Esophagus (tissue), 2 donors: ENCODE results near the gene MRPL36. TPM values are rescaled to one million over a fixed set of nuclear protein-coding genes. Genes with fewer than 3 reads are reported as not detected.

Experiments
- H3K27ac ChIP-seq, 2 donors: one replicate each; pipeline ENCODE4 v1.5.1; 2013; ENCODE audit warnings: low read depth in 2 of 2, mild to moderate bottlenecking in 2 of 2, inconsistent platforms in 1 of 2, low read length in 1 of 2, moderate library complexity in 1 of 2
- H3K27me3 ChIP-seq, 2 donors: one replicate each; pipeline ENCODE4 v1.6.1; 2013; ENCODE audit warnings: low read length in 2 of 2, control low read depth in 1 of 2, mild to moderate bottlenecking in 1 of 2; ENCODE audit not compliant: insufficient read depth in 2 of 2, control insufficient read depth in 1 of 2
- H3K36me3 ChIP-seq, 2 donors: one replicate each; pipeline ENCODE4 v1.6.1; 2013; ENCODE audit warnings: low read length in 1 of 2; ENCODE audit not compliant: control insufficient read depth in 2 of 2, insufficient read depth in 2 of 2
- H3K4me1 ChIP-seq, 2 donors: one replicate each; pipeline ENCODE4 v1.6.1; 2013; ENCODE audit warnings: low read length in 1 of 2; ENCODE audit not compliant: control insufficient read depth in 2 of 2, insufficient read depth in 2 of 2
- H3K4me3 ChIP-seq, 2 donors: one replicate each; pipeline ENCODE4 v1.5.1; 2013; ENCODE audit warnings: low read length in 2 of 2, mild to moderate bottlenecking in 2 of 2, low read depth in 1 of 2, moderate library complexity in 1 of 2
- H3K9me3 ChIP-seq, 2 donors: one replicate each; pipeline ENCODE4 v1.6.1; 2013; ENCODE audit warnings: mild to moderate bottlenecking in 2 of 2, low read depth in 1 of 2, low read length in 1 of 2, moderate library complexity in 1 of 2; ENCODE audit not compliant: control insufficient read depth in 2 of 2, insufficient read depth in 1 of 2
- WGBS, 2 donors: extraction: QIAGEN DNeasy Blood & Tissue Kit; methylation state at CpG; one replicate each; pipeline ENCODE4 v1.1.7; 2013; 5-methylcytosine and 5-hydroxymethylcytosine counted together
- polyA plus RNA-seq, 2 donors: library from polyadenylated mRNA; stranded (reverse); fragments of 200-250 nt; gene quantifications; one replicate each; pipeline ENCODE4 v1.2.3, GENCODE V29; 2013
- donor health status: healthy with polysubstance abuse.
- donor health status: Bipolar disorder and iron deficiency.

The MRPL36 gene
- polyA plus RNA-seq, 2 donors = 32.6 to 78.2 TPM

DNA sequence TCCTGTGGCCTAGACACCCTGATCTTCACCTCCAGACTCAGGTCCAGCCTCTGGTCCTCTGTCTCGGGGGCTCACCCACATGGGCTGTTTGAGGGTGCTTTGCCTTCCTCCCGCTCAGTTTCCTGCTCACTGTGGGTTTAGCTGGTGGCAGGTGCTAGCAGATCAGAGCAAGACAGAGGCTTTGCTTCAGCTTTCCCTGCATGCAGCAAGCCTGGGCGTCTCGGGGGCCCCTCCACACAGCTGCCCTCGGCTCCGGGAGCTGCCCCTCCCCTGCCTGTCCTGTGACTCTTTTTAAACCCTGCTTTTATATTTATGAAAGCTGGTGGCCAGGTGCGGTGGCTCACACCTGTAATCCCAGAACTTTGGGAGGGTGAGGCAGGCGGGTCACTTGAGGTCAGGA, 14.6 kb downstream of the MRPL36 start:
- Histone ChIP-seq H3K36me3 (no peaks in the 10 kb centered on the region), H3K27ac (no peak overlapping the region), H3K27me3 (no peaks in the 10 kb centered on the region), H3K4me1 (no peaks in the 10 kb centered on the region), H3K9me3 (no peaks in the 10 kb centered on the region), H3K4me3 (no peak overlapping the region)
- WGBS, 2 donors = 60 to 69% methylated on average over 8 of the region's 8 CpGs

DNA sequence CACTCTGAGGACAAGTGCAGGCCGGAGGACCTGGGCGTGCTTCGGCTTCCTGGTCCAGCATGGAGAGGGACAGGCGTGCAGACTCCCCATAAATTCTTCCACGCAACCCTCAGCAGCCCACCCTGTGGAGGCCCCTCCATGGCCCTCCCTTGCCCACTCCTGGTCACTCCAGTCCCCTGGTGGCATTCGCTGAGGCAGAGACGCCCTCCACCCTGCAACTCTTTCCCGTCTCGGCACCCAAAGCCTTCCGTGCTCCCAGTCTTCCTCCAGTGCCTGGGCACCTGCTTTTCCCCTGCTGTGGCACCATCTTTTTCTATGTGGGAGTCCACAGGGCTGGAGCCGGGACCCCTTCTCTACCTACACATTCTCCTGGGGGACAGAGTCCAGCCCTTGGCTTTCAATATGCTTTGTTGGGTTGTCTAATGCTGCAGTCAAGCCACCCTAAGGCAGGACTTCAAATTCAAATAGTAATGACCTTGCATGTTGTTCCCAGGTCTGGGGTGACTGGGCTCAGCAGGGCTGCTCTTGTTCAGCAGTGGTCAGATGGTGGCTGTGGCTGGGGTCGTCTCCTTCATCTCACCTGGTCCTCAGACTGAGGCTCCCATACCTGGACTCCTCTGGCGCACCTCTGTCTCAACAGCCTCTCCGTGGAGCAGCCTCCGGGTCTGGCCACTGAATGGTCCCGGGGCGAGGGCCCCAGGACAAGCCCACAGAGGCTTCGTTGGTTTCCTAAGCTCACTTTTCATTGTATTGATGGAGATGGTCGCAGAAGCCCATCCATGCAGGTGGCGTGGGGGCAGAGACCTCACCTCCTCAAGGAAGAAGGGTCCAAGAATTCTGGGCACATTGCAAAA, 15.2 kb downstream of the MRPL36 start:
- Histone ChIP-seq H3K4me3 (no peak overlapping the region), H3K9me3 (no peaks in the 10 kb centered on the region), H3K27ac (no peak overlapping the region), H3K36me3 (no peaks in the 10 kb centered on the region), H3K27me3 (no peaks in the 10 kb centered on the region), H3K4me1 (no peaks in the 10 kb centered on the region)
- 84 to 91% methylated on average over 20 of the region's 20 CpGs for WGBS, 2 donors

DNA sequence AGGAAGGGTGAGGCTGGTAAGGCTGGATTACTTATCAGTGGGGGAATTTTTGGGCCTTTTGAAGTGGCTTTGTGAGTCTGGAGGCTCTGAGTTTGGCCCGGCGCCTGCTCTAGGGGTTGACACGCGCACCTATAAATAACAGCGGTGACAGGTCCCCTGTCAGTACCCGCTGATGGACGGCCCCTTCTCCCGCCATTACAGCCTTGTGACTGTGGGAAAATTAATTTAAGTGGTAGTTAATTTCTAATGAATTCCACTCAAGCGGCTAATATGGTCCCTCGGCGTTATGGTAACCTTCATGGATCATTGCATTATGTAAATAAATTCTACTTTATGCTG, 16.5 kb downstream of the MRPL36 start:
- no peak overlapping the region for H3K4me3 ChIP-seq
- no peaks in the 10 kb centered on the region for H3K36me3 ChIP-seq
- H3K4me1 ChIP-seq = no peaks in the 10 kb centered on the region
- WGBS, 2 donors = 32 to 34% methylated on average over 11 of the region's 11 CpGs
- no peak overlapping the region for H3K27ac ChIP-seq
- no peaks in the 10 kb centered on the region for H3K9me3 ChIP-seq
- no peaks in the 10 kb centered on the region for H3K27me3 ChIP-seq

- 75 to 76% methylated on average over 14 of the region's 14 CpGs for WGBS, 2 donors
- no peak overlapping the region for H3K27ac ChIP-seq
- no peaks in the 10 kb centered on the region for H3K9me3 ChIP-seq
- no peaks in the 10 kb centered on the region for H3K27me3 ChIP-seq
- no peak overlapping the region for H3K4me3 ChIP-seq
- H3K36me3 ChIP-seq = no peaks in the 10 kb centered on the region
- no peaks in the 10 kb centered on the region for H3K4me1 ChIP-seq
Observed at GRCh38 chr5:1782385-1783215, 17.0 kb downstream of the MRPL36 start.

DNA sequence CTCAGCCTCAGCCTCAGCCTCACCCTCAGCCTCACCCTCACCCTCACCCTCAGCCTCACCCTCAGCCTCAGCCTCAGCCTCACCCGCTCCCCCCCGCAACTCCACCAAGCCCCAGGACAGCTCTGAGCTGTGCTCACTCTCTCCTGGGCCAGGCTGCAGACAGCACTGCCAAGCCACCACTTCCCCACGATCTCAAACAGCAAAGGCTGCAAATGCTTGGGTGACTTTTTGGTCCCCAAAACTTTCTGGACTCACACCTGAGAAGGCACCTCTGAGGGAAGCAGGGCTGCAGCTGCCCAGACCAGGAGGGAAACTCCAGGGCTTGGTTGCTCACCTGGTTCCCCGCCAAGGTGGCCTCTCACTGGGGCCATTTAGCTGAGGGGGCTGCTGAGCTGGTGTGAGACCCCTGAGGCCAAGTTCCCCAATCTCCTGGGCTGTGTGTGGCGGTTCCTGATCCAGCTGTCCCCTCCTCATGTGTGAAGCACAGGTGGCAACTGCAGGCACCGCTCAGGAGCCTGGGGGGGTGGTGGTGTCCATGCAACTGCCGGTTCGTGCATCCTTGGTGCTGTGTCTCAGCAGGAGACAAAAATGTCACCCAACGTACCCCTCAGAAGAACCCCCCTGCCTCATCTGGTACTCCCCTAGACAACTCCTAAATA, 17.8 kb downstream of the MRPL36 start:
- WGBS, 2 donors = 86% methylated on average over 9 of the region's 9 CpGs
- no peak overlapping the region for H3K27ac ChIP-seq
- H3K4me1 ChIP-seq = no peaks in the 10 kb centered on the region
- no peaks in the 10 kb centered on the region for H3K36me3 ChIP-seq
- H3K4me3 ChIP-seq = no peak overlapping the region
- no peaks in the 10 kb centered on the region for H3K9me3 ChIP-seq
- H3K27me3 ChIP-seq = no peaks in the 10 kb centered on the region

DNA sequence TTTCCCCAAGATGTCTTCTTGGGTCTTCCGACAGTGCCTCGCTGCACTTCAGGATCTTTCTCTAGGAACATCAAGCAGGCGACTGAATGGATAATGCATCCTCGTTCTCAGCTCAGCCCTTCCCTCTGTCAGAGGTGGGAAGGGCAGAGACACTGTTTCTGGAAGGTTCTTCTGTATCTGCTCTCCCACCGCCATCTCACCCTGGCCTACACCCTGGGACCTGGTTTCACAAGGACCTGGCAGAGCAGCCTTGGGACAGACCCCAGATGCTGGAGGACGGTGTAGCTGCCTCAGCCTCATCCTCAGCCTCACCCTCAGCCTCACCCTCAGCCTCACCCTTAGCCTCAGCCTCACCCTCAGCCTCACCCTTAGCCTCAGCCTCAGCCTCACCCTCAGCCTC, 18.5 kb downstream of the MRPL36 start:
- Histone ChIP-seq H3K4me3 (no peak overlapping the region), H3K27me3 (no peaks in the 10 kb centered on the region), H3K27ac (no peak overlapping the region), H3K36me3 (no peaks in the 10 kb centered on the region), H3K9me3 (no peaks in the 10 kb centered on the region), H3K4me1 (no peaks in the 10 kb centered on the region)
- 91 to 92% methylated on average over 6 of the region's 6 CpGs for WGBS, 2 donors

DNA sequence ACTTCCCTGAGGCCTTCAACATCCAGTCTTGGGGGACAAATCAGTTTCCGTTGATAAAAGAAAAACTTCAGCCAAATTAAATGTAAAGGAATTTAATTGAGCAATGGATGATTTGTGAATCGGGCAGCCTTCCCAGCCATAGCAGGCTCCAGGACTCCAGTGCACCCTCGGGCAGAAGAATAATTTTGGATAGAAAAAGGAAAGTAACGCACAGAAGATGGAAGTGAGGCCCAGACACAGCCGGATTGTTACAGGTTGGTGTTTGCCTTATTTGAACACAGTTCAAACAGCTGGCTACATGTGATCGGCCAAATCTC, 19.1 kb downstream of the MRPL36 start:
- Histone ChIP-seq H3K9me3 (no peaks in the 10 kb centered on the region), H3K4me1 (no peaks in the 10 kb centered on the region), H3K4me3 (no peak overlapping the region), H3K27ac (no peak overlapping the region), H3K36me3 (no peaks in the 10 kb centered on the region), H3K27me3 (no peaks in the 10 kb centered on the region)
- WGBS, 2 donors = 49 to 62% methylated on average over 6 of the region's 6 CpGs

DNA sequence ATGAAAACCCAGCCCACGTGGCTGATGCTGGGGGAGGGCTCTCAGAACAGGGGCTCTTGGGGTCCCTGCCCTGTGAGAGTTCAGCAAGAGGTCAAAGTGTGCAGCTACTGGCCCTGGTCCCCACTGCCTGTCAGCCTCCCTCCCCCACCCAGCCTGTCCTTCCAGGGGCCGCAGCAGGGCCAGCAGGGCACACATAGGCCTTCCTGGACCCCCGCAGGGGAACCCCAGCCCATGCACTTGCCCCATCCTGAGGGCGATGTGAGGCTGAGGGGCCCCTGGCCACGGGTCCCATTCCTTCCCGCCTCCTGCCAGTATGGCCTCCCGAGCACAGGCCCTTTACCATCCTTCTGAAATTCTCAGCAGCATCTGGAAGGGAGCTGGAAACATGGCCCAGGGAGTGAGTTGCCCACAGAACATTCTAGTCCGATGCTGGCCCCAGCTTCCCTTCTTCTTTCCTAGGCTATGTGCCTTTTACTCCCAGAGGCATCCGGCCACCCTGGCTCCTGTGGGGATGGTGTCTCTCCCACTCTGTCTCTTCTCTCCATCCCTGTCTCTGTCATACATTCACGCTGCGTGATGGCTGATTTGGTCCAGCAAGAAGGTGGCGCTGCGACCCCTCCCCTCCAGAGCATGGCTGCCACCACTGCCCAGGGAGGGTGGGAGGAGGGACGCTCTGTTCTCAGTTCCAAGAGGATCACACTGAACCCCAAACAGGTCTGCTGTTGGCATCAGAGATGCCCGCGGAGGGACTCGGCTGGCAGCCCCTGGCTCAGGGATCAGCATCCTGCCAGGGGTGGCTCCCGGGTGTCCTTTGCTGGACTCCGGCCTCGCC, 19.6 kb downstream of the MRPL36 start:
- H3K9me3 ChIP-seq = no peaks in the 10 kb centered on the region
- no peaks in the 10 kb centered on the region for H3K36me3 ChIP-seq
- H3K27me3 ChIP-seq = no peaks in the 10 kb centered on the region
- 69 to 73% methylated on average over 20 of the region's 20 CpGs for WGBS, 2 donors
- H3K27ac ChIP-seq = no peak overlapping the region
- no peaks in the 10 kb centered on the region for H3K4me1 ChIP-seq
- no peak overlapping the region for H3K4me3 ChIP-seq

DNA sequence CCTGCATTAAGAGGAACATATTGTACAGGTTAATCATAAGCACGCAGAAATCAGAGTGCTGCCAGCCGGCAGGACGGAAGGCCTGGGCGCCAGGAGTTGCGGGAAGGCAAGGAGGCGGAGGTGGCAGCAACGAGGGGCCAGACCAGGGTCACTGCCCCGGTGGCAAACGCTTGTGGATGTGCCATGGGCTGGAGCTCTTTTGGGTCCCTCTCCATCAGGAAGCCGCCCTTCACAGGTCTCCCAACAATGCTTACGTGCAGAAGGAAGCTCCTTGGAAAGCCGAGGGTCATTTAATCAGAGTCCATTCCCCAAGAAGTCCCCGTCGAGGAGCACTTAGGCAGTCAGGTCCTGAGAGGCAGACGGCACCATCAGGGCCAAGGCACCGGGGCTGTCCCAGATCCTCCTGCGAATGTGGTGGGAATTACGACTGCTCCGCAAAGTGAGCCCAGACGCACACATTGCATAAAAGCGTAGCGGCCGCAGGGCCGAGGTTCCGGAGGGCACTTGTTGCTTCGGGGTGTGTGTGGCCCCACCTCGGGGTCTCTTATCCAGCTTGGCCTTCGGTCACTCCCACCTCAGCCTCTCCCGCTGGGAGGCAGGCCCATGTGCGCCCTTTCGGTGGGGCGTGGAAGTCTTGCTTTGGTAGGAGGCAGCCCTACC, 20.5 kb downstream of the MRPL36 start:
- Histone ChIP-seq H3K4me1 (no peaks in the 10 kb centered on the region), H3K27ac (no peak overlapping the region), H3K36me3 (no peaks in the 10 kb centered on the region), H3K4me3 (no peak overlapping the region), H3K27me3 (no peaks in the 10 kb centered on the region), H3K9me3 (no peaks in the 10 kb centered on the region)
- 86 to 91% methylated on average over 32 of the region's 32 CpGs for WGBS, 2 donors
